HG03045 (cell line): ENCODE results near the gene PLCXD3.

Source experiments
- ATAC-seq: cut with Tn5 transposase; IDR thresholded peaks from one replicate; pipeline ENCODE4 v1.9.1; 2021; ENCODE audit warnings: mild to moderate bottlenecking, moderate library complexity; ENCODE audit not compliant: unreplicated experiment

Gene PLCXD3

GRCh38 chr5:41291323-41291722 lies 219.1 kb downstream of the PLCXD3 start:
- no peak for ATAC-seq

- ATAC-seq = no peak
Observed at GRCh38 chr5:41290810-41291209, 219.6 kb downstream of the PLCXD3 start.

- no peak for ATAC-seq
Observed at GRCh38 chr5:41289970-41290464, 220.4 kb downstream of the PLCXD3 start.

GRCh38 chr5:41286696-41287095 lies 223.7 kb downstream of the PLCXD3 start:
- no peak for ATAC-seq

GRCh38 chr5:41286165-41286564 lies 224.2 kb downstream of the PLCXD3 start:
- ATAC-seq = no peak

- no peak for ATAC-seq
Observed at GRCh38 chr5:41284938-41285337, 225.5 kb downstream of the PLCXD3 start.

- no peak for ATAC-seq
Observed at GRCh38 chr5:41281215-41281810, 229.1 kb downstream of the PLCXD3 start.

GRCh38 chr5:41279040-41279439 lies 231.4 kb downstream of the PLCXD3 start:
- no peak for ATAC-seq

GRCh38 chr5:41277476-41278245 lies 232.7 kb downstream of the PLCXD3 start:
- no peak for ATAC-seq

GRCh38 chr5:41275813-41276512 lies 234.4 kb downstream of the PLCXD3 start:
- ATAC-seq = peak; percentile 45

- no peak for ATAC-seq
Observed at GRCh38 chr5:41270423-41271251, 239.8 kb downstream of the PLCXD3 start.

- ATAC-seq = no peak
Observed at GRCh38 chr5:41268894-41269293, 241.5 kb downstream of the PLCXD3 start.

GRCh38 chr5:41266377-41266776 lies 244.0 kb downstream of the PLCXD3 start:
- ATAC-seq = no peak

GRCh38 chr5:41264019-41264418 lies 246.4 kb downstream of the PLCXD3 start:
- ATAC-seq = no peak

GRCh38 chr5:41263335-41263734 lies 247.1 kb downstream of the PLCXD3 start:
- no peak for ATAC-seq
